CD14-positive monocyte (primary cell): ENCODE data around the gene FHOD3. TPM values are rescaled to one million over a fixed set of nuclear protein-coding genes. Genes with fewer than 3 reads are reported as not detected.

Experiments used
- DNase-seq, 3 donors: peaks; one replicate each; pipeline ENCODE4 v3.0.0-alpha.2; 2011 to 2022
- H2AFZ ChIP-seq: 2 replicates; pipeline ENCODE4 v1.6.0; 2012; ENCODE audit warnings: mild to moderate bottlenecking, low read depth, low read length, inconsistent platforms; ENCODE audit not compliant: insufficient read depth, poor library complexity, severe bottlenecking
- H3K27ac ChIP-seq, 2 donors: 1 replicate in 1 of 2; 2 replicates in 1 of 2; pipeline ENCODE4 v1.5.1; 2012 to 2013; ENCODE audit warnings: low read length in 2 of 2, control low read depth in 1 of 2, inconsistent platforms in 1 of 2, low read depth in 1 of 2, mild to moderate bottlenecking in 1 of 2
- H3K27me3 ChIP-seq, 2 donors: one replicate each; pipeline versions ENCODE4 v1.6.0 to v1.6.1; 2011 to 2013; ENCODE audit warnings: low read length in 2 of 2; ENCODE audit not compliant: control insufficient read depth in 2 of 2, insufficient read depth in 2 of 2
- H3K36me3 ChIP-seq, 2 donors: replicated peaks in 1 of 2; 1 replicate in 1 of 2; 2 replicates in 1 of 2; pipeline versions ENCODE4 v1.5.1 to v1.6.1; 2012 to 2013; ENCODE audit warnings: low read length in 2 of 2, control low read depth in 1 of 2, inconsistent platforms in 1 of 2, mild to moderate bottlenecking in 1 of 2; ENCODE audit not compliant: insufficient read depth in 2 of 2, control insufficient read depth in 1 of 2
- H3K4me1 ChIP-seq, 2 donors: 1 replicate in 1 of 2; 2 replicates in 1 of 2; pipeline versions ENCODE4 v1.5.1 to v1.6.1; 2012 to 2013; ENCODE audit warnings: low read length in 2 of 2, control low read depth in 1 of 2, inconsistent platforms in 1 of 2, mild to moderate bottlenecking in 1 of 2, moderate library complexity in 1 of 2; ENCODE audit not compliant: insufficient read depth in 2 of 2, control insufficient read depth in 1 of 2
- H3K4me2 ChIP-seq: replicated peaks from 2 replicates; pipeline ENCODE3; 2012; ENCODE audit warnings: low read length, moderate library complexity, mild to moderate bottlenecking; ENCODE audit not compliant: poor library complexity, severe bottlenecking; ENCODE audit errors: extremely low read depth
- H3K4me3 ChIP-seq, 3 experiments: fragments of 200-600 bp in 1 of 3; sonication (generic) in 1 of 3; replicated peaks in 1 of 3; 1 replicate in 2 of 3; 2 replicates in 1 of 3; pipeline ENCODE4 v1.5.1; 2011 to 2013; ENCODE audit warnings: low read length in 3 of 3, mild to moderate bottlenecking in 3 of 3, control low read depth in 2 of 3, low read depth in 2 of 3, inconsistent platforms in 1 of 3, moderate library complexity in 1 of 3
- H3K79me2 ChIP-seq: 2 replicates; pipeline ENCODE4 v1.6.0; 2012; ENCODE audit warnings: mild to moderate bottlenecking, control low read depth, inconsistent platforms, low read length, moderate library complexity; ENCODE audit not compliant: insufficient read depth
- H3K9ac ChIP-seq: 2 replicates; pipeline ENCODE4 v1.6.0; 2017; ENCODE audit warnings: low read length, mild to moderate bottlenecking; ENCODE audit not compliant: insufficient read depth, poor library complexity, severe bottlenecking
- H3K9me3 ChIP-seq, 2 donors: replicated peaks in 1 of 2; 1 replicate in 1 of 2; 2 replicates in 1 of 2; pipeline versions ENCODE4 v1.5.1 to v1.6.1; 2012 to 2013; ENCODE audit warnings: low read length in 2 of 2, control low read depth in 1 of 2; ENCODE audit not compliant: control insufficient read depth in 1 of 2, insufficient read depth in 1 of 2
- H4K20me1 ChIP-seq: 2 replicates; pipeline ENCODE4 v1.6.0; 2012; ENCODE audit warnings: mild to moderate bottlenecking, low read length, control low read depth, moderate library complexity; ENCODE audit not compliant: insufficient read depth
- H3K27ac Mint-ChIP-seq, 7 donors: one replicate each; pipeline ENCODE4 v1.8.0; 2020; ENCODE audit warnings: mild to moderate bottlenecking in 7 of 7, mixed read lengths in 7 of 7, moderate library complexity in 6 of 7, inconsistent platforms in 2 of 7
- H3K27me3 Mint-ChIP-seq, 3 donors: one replicate each; pipeline ENCODE4 v1.8.0; 2021 to 2022; ENCODE audit warnings: low read depth in 3 of 3, mild to moderate bottlenecking in 3 of 3, mixed read lengths in 3 of 3, moderate library complexity in 3 of 3, inconsistent platforms in 1 of 3
- H3K36me3 Mint-ChIP-seq, 2 donors: one replicate each; pipeline ENCODE4 v1.8.0; 2020; ENCODE audit warnings: mixed read lengths in 2 of 2, inconsistent platforms in 1 of 2, mild to moderate bottlenecking in 1 of 2
- H3K4me1 Mint-ChIP-seq: one replicate; pipeline ENCODE4 v1.8.0; 2020; ENCODE audit warnings: mild to moderate bottlenecking, mixed read lengths
- H3K4me3 Mint-ChIP-seq, 2 donors: one replicate each; pipeline ENCODE4 v1.8.0; 2020; ENCODE audit warnings: mild to moderate bottlenecking in 2 of 2, mixed read lengths in 2 of 2, moderate library complexity in 1 of 2
- H3K9me3 Mint-ChIP-seq, 7 donors: one replicate each; pipeline ENCODE4 v1.8.0; 2020 to 2022; ENCODE audit warnings: mixed read lengths in 7 of 7, mild to moderate bottlenecking in 6 of 7, moderate library complexity in 6 of 7, inconsistent platforms in 2 of 7
- WGBS: methylation state at CpG from one replicate; pipeline ENCODE4 v1.1.5; 2013; ENCODE audit warnings: missing lambda C conversion rate; ENCODE audit not compliant: insufficient coverage; 5-methylcytosine and 5-hydroxymethylcytosine counted together
- intact Hi-C, 2 donors: fragments of 100-400 bp; cut with micrococcal nuclease; formaldehyde crosslinking; loops; one replicate each; pipeline versions ENCODE4 v1.15.0 to v1.15.1; 2023
- polyA plus RNA-seq, 3 donors: library from polyadenylated mRNA; depleted of rRNA in 1 of 3; unstranded in 2 of 3; stranded (reverse) in 1 of 3; fragments of 300-500 nt in 2 of 3; fragments of >200 nt in 1 of 3; fragmentation: Illumina TruSeq in 2 of 3; gene quantifications; 1 replicate in 2 of 3; 2 replicates in 1 of 3; pipeline ENCODE4 v1.2.3, GENCODE V29; 2012 to 2021
- TF ChIP-seq, protein P1 (sequence below): fragments of 200-600 bp; IDR thresholded peaks from one replicate; pipeline ENCODE4 v1.8.0; 2022; ENCODE audit warnings: antibody characterized with exemption, mild to moderate bottlenecking

FHOD3 gene
- polyA plus RNA-seq, 3 donors: not detected

DNA sequence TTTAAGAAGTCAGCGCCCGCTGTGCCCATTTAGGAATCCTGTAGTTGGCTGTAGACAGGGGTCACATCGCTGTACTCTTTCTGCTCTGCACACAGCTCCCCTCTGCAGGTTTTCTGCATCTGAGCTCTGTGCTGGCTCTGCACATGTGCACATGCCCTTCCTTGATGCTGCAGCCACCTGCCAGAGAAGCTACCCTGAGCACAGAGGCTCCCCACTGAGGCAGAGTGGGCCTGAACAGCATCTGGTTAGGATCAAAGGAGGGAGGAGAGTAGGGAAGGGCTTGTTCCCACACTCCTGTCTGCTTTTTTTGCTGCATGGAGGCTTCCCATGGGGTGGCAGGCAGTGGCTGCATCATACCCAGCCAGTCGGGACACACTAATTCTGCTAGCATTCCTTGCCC lies 238.9 kb downstream of the FHOD3 start:
- H3K27ac Mint-ChIP-seq: no peak overlapping the region
- H2AFZ ChIP-seq: no peak overlapping the region
- no peaks in the 10 kb centered on the region for H3K36me3 Mint-ChIP-seq

DNA sequence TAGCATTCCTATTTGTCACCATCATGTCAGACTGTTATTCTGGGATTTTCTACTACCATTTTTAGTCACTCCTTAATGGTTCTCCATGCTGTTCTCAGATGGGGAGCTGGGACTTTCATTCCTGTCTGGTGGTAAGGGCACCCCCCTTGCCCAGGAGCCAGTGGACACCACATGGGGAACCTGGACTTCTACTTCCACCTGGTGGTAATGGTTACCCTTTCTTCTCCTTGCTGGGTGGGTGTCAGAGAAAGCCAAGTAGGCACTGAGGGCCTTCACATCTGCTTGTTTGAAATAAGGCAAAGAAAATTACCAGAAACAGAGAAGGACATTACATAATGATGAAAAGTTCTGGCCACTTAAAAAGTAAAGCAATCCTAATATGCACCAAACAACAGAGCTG lies 239.8 kb downstream of the FHOD3 start:
- H3K4me3 ChIP-seq: no peak overlapping the region
- Mint-ChIP-seq H3K27me3 (peaks cover 0 to 3% (median 2%) of the 10 kb centered on the region in 3 donors), H3K27ac (no peak overlapping the region), H3K4me1 (no peaks in the 10 kb centered on the region), H3K4me3 (no peak overlapping the region), H3K9me3 (peaks cover 0 to 6% (median 2%) of the 10 kb centered on the region in 7 donors), H3K36me3 (no peaks in the 10 kb centered on the region)
- H3K79me2 ChIP-seq: no peaks in the 10 kb centered on the region
- H3K27me3 ChIP-seq: no peaks in the 10 kb centered on the region
- H3K9me3 ChIP-seq: no peaks in the 10 kb centered on the region
- no peak overlapping the region for H2AFZ ChIP-seq
- no peaks in the 10 kb centered on the region for H3K36me3 ChIP-seq
- no peak overlapping the region for H3K9ac ChIP-seq
- no peak overlapping the region for H3K27ac ChIP-seq
- no peak overlapping the region for H3K4me2 ChIP-seq
- intact Hi-C loops: no loop called here
- no peaks in the 10 kb centered on the region for H4K20me1 ChIP-seq
- no peak for DNase-seq
- TF ChIP-seq, protein P1, sequence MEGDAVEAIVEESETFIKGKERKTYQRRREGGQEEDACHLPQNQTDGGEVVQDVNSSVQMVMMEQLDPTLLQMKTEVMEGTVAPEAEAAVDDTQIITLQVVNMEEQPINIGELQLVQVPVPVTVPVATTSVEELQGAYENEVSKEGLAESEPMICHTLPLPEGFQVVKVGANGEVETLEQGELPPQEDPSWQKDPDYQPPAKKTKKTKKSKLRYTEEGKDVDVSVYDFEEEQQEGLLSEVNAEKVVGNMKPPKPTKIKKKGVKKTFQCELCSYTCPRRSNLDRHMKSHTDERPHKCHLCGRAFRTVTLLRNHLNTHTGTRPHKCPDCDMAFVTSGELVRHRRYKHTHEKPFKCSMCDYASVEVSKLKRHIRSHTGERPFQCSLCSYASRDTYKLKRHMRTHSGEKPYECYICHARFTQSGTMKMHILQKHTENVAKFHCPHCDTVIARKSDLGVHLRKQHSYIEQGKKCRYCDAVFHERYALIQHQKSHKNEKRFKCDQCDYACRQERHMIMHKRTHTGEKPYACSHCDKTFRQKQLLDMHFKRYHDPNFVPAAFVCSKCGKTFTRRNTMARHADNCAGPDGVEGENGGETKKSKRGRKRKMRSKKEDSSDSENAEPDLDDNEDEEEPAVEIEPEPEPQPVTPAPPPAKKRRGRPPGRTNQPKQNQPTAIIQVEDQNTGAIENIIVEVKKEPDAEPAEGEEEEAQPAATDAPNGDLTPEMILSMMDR: no peak
- H3K4me1 ChIP-seq: no peaks in the 10 kb centered on the region

More for the DNA sequence above, 238.9 kb downstream of the FHOD3 start:
- H3K4me3 ChIP-seq: no peak overlapping the region
- Mint-ChIP-seq H3K4me1 (no peaks in the 10 kb centered on the region), H3K27me3 (peaks cover 0 to 3% (median 2%) of the 10 kb centered on the region in 3 donors), H3K9me3 (peaks cover 0 to 9% (median 3%) of the 10 kb centered on the region in 7 donors), H3K4me3 (no peak overlapping the region)
- intact Hi-C loops: no loop called here
- H3K36me3 ChIP-seq: no peaks in the 10 kb centered on the region
- H3K9me3 ChIP-seq: no peaks in the 10 kb centered on the region
- H4K20me1 ChIP-seq: no peaks in the 10 kb centered on the region
- DNase-seq: no peak
- no peaks in the 10 kb centered on the region for H3K27me3 ChIP-seq
- H3K79me2 ChIP-seq: no peaks in the 10 kb centered on the region
- H3K4me1 ChIP-seq: no peaks in the 10 kb centered on the region
- 81% methylated on average over 3 of the region's 4 CpGs for WGBS
- no peak overlapping the region for H3K9ac ChIP-seq
- TF ChIP-seq, protein P1: no peak
- no peak overlapping the region for H3K4me2 ChIP-seq
- no peak overlapping the region for H3K27ac ChIP-seq
